NT2/D1 (cell line): Measurements from ENCODE around the gene FBXO42.

Experiments
- SUZ12 ChIP-seq: IDR thresholded peaks from 2 replicates; pipeline ENCODE4 v1.6.1; 2011; ENCODE audit not compliant: insufficient read length, insufficient read depth; ENCODE audit errors: extremely low read depth
- YY1 ChIP-seq: IDR thresholded peaks from 2 replicates; pipeline ENCODE4 v1.6.1; 2011; ENCODE audit not compliant: insufficient read length, insufficient read depth

DNA sequence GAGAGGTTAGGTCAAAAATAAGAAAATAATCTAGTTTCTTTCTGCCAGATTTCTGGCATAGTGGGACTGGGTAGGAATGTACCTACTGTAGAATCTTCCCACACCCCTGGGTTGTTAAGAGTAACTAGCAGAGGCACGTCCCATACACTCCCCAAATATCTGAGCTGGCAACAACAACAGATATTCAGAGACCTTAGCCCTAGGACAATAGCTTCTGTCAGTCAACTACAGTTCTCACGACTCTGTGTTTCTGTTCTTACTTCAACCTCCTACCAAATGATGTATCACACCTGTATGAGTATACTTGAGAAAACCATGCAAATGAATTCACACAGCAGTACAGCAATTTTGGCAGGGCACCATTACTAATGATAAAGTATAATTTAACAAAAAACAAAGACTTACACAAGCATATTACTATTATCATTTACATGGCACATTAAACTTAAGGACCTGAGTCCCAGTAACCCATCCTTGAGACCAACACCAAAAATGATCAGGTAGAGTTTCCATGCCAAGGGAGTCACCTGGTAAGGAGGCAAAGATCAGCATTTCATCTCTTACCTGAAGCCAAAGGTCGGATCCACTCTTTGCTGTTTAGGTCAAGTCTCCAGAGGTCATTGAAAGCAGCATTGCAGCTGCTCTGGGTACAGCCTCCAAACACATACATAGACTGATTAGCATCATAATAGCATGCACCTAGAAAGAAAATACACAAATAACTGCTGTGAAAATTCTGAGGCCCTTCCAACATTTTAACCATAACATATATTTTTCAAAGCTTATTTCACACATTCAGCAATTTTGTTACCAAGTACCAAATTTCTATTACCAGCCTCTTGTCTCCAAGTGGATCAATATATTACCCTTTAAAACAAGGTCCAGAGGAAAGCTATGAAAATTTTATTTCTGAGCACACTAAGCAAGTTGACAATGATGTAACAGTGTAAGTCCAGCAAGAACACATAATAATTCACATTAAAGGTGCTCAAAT is 57.8 kb downstream of the FBXO42 start:
- TF ChIP-seq SUZ12: no peak
- no peak for TF ChIP-seq YY1
